Mesendoderm (in vitro differentiated cells): Measurements from ENCODE around the gene ADCY9.

Experiments used
- DNase-seq: peaks from one replicate; pipeline ENCODE4 v3.0.0; 2013
- H2AK5ac ChIP-seq: 2 replicates; pipeline ENCODE4 v1.6.1; 2013; ENCODE audit warnings: low read length, inconsistent platforms
- H2BK120ac ChIP-seq: 2 replicates; pipeline ENCODE4 v1.6.1; 2013; ENCODE audit warnings: low read depth, mild to moderate bottlenecking, low read length, moderate library complexity, mixed read lengths
- H2BK15ac ChIP-seq: replicated peaks from 2 replicates; pipeline ENCODE4 v1.6.1; 2013; ENCODE audit warnings: low read depth, mild to moderate bottlenecking, moderate library complexity
- H2BK5ac ChIP-seq: 2 replicates; pipeline ENCODE4 v1.6.1; 2013; ENCODE audit warnings: low read length, inconsistent platforms
- H3K18ac ChIP-seq: 2 replicates; pipeline ENCODE4 v1.6.1; 2013; ENCODE audit warnings: mild to moderate bottlenecking, low read length, mixed read lengths
- H3K23ac ChIP-seq: one replicate; pipeline ENCODE4 v1.6.1; 2013; ENCODE audit warnings: low read length
- H3K27ac ChIP-seq: 2 replicates; pipeline ENCODE4 v1.5.1; 2013; ENCODE audit warnings: low read depth, mild to moderate bottlenecking, inconsistent platforms, low read length, moderate library complexity
- H3K27me3 ChIP-seq: 2 replicates; pipeline ENCODE4 v1.6.1; 2013; ENCODE audit warnings: low read length, control low read depth, mild to moderate bottlenecking, inconsistent platforms; ENCODE audit not compliant: insufficient read depth, poor library complexity
- H3K36me3 ChIP-seq: 2 replicates; pipeline ENCODE4 v1.6.1; 2013; ENCODE audit warnings: low read length, inconsistent platforms; ENCODE audit not compliant: control insufficient read depth, insufficient read depth
- H3K4ac ChIP-seq: one replicate; pipeline ENCODE4 v1.6.1; 2013; ENCODE audit warnings: low read depth, mild to moderate bottlenecking, low read length, moderate library complexity
- H3K4me1 ChIP-seq: 2 replicates; pipeline ENCODE4 v1.6.1; 2013; ENCODE audit warnings: low read depth, low read length, inconsistent platforms; ENCODE audit not compliant: control insufficient read depth
- H3K4me2 ChIP-seq: 2 replicates; pipeline ENCODE4 v1.6.1; 2013; ENCODE audit warnings: low read length
- H3K4me3 ChIP-seq: 2 replicates; pipeline ENCODE4 v1.5.1; 2013; ENCODE audit warnings: mild to moderate bottlenecking, low read length
- H3K56ac ChIP-seq: one replicate; pipeline ENCODE4 v1.6.1; 2013; ENCODE audit warnings: low read length
- H3K79me1 ChIP-seq: 2 replicates; pipeline ENCODE4 v1.6.1; 2013; ENCODE audit warnings: low read length, inconsistent platforms
- H3K79me2 ChIP-seq: 2 replicates; pipeline ENCODE4 v1.6.1; 2013; ENCODE audit warnings: mild to moderate bottlenecking, low read length; ENCODE audit not compliant: control insufficient read depth, insufficient read depth
- H3K9ac ChIP-seq: 2 replicates; pipeline ENCODE4 v1.6.1; 2013; ENCODE audit warnings: low read length, inconsistent platforms
- H4K5ac ChIP-seq: one replicate; pipeline ENCODE4 v1.6.1; 2013; ENCODE audit warnings: low read length
- H4K8ac ChIP-seq: one replicate; pipeline ENCODE4 v1.6.1; 2013; ENCODE audit warnings: low read depth, mild to moderate bottlenecking, control low read depth, low read length, moderate library complexity
- WGBS: extraction: QIAGEN DNeasy Blood & Tissue Kit; methylation state at CpG from one replicate; pipeline ENCODE4 v1.1.7; 2013; ENCODE audit warnings: low lambda C conversion rate, missing lambda C conversion rate; ENCODE audit not compliant: insufficient coverage; ENCODE audit errors: extremely low coverage; 5-methylcytosine and 5-hydroxymethylcytosine counted together

ADCY9 gene

GRCh38 chr16:4117250-4117578 is 972 bp upstream of the ADCY9 start:
- no peak overlapping the region for H4K5ac ChIP-seq
- H2BK15ac ChIP-seq: no peak overlapping the region
- H3K9ac ChIP-seq: peak overlapping the region; percentile 47
- no peaks in the 10 kb centered on the region for H3K79me2 ChIP-seq
- no peak overlapping the region for H2BK5ac ChIP-seq
- peak overlapping the region; percentile 4 for H3K23ac ChIP-seq
- no peak overlapping the region for H3K4ac ChIP-seq
- no peak overlapping the region for H3K4me2 ChIP-seq
- H3K36me3 ChIP-seq: no peaks in the 10 kb centered on the region
- H3K27me3 ChIP-seq: no peaks in the 10 kb centered on the region
- no peak overlapping the region for H3K27ac ChIP-seq
- H3K56ac ChIP-seq: peak overlapping the region; percentile 57
- DNase-seq: no peak
- no peak overlapping the region for H4K8ac ChIP-seq
- no CpG with 5 or more reads among the region's 12 CpGs for WGBS
- H2AK5ac ChIP-seq: no peak overlapping the region
- no peaks in the 10 kb centered on the region for H3K4me1 ChIP-seq
- no peak overlapping the region for H3K4me3 ChIP-seq
- H2BK120ac ChIP-seq: no peak overlapping the region
- no peak overlapping the region for H3K18ac ChIP-seq
- H3K79me1 ChIP-seq: no peaks in the 10 kb centered on the region

- WGBS: no CpG with 5 or more reads among the region's 71 CpGs
- no peak overlapping the region for H4K5ac ChIP-seq
- no peak overlapping the region for H2AK5ac ChIP-seq
- peak overlapping the region; percentile 16 for H3K18ac ChIP-seq
- peak overlapping the region; percentile 77 for H3K4me2 ChIP-seq
- no peaks in the 10 kb centered on the region for H3K79me2 ChIP-seq
- no peak overlapping the region for H2BK15ac ChIP-seq
- no peaks in the 10 kb centered on the region for H3K27me3 ChIP-seq
- no peak overlapping the region for H3K4me3 ChIP-seq
- no peak overlapping the region for H2BK120ac ChIP-seq
- no peak overlapping the region for H2BK5ac ChIP-seq
- H3K23ac ChIP-seq: no peak overlapping the region
- H3K4me1 ChIP-seq: no peaks in the 10 kb centered on the region
- H3K79me1 ChIP-seq: no peaks in the 10 kb centered on the region
- no peak for DNase-seq
- no peaks in the 10 kb centered on the region for H3K36me3 ChIP-seq
- no peak overlapping the region for H4K8ac ChIP-seq
- peak overlapping the region; percentile 66 for H3K9ac ChIP-seq
- no peak overlapping the region for H3K4ac ChIP-seq
- peak overlapping the region; percentile 70 for H3K56ac ChIP-seq
- H3K27ac ChIP-seq: no peak overlapping the region
These were observed 308 bp downstream of the ADCY9 start for GRCh38 chr16:4115949-4116318.

- Histone ChIP-seq H2AK5ac (no peak overlapping the region), H2BK5ac (no peak overlapping the region), H3K36me3 (no peaks in the 10 kb centered on the region), H3K4me3 (peak overlapping the region; percentile 29), H3K27me3 (no peaks in the 10 kb centered on the region), H3K23ac (no peak overlapping the region), H3K18ac (no peak overlapping the region), H4K8ac (no peak overlapping the region), H2BK15ac (no peak overlapping the region), H4K5ac (no peak overlapping the region), H3K9ac (peak overlapping the region; percentile 66), H3K4me2 (peak overlapping the region; percentile 77), H3K4ac (no peak overlapping the region), H3K4me1 (no peaks in the 10 kb centered on the region), H2BK120ac (no peak overlapping the region), H3K79me2 (no peaks in the 10 kb centered on the region), H3K79me1 (no peaks in the 10 kb centered on the region), H3K27ac (no peak overlapping the region), H3K56ac (peak overlapping the region; percentile 70)
- peak; percentile 66 for DNase-seq
- no CpG with 5 or more reads among the region's 75 CpGs for WGBS
These were observed 863 bp downstream of the ADCY9 start for GRCh38 chr16:4115209-4115948.

- no CpG with 5 or more reads among the region's 47 CpGs for WGBS
- H3K79me1 ChIP-seq: no peaks in the 10 kb centered on the region
- no peaks in the 10 kb centered on the region for H3K36me3 ChIP-seq
- H3K23ac ChIP-seq: no peak overlapping the region
- H3K56ac ChIP-seq: peak overlapping the region; percentile 70
- no peak overlapping the region for H2BK5ac ChIP-seq
- H3K27me3 ChIP-seq: no peaks in the 10 kb centered on the region
- H3K27ac ChIP-seq: no peak overlapping the region
- no peak overlapping the region for H2BK15ac ChIP-seq
- no peaks in the 10 kb centered on the region for H3K79me2 ChIP-seq
- no peak overlapping the region for H4K5ac ChIP-seq
- no peak overlapping the region for H4K8ac ChIP-seq
- no peak overlapping the region for H3K18ac ChIP-seq
- H2BK120ac ChIP-seq: no peak overlapping the region
- no peak overlapping the region for H3K4me2 ChIP-seq
- H2AK5ac ChIP-seq: no peak overlapping the region
- no peak overlapping the region for H3K4ac ChIP-seq
- H3K4me1 ChIP-seq: peaks cover 2% of the 10 kb centered on the region
- H3K9ac ChIP-seq: no peak overlapping the region
- H3K4me3 ChIP-seq: no peak overlapping the region
- DNase-seq: no peak
These were observed 1.7 kb downstream of the ADCY9 start for GRCh38 chr16:4114257-4115208.

- Histone ChIP-seq H3K4ac (no peak overlapping the region), H3K79me1 (no peaks in the 10 kb centered on the region), H4K8ac (no peak overlapping the region), H2AK5ac (no peak overlapping the region), H2BK15ac (no peak overlapping the region), H3K36me3 (no peaks in the 10 kb centered on the region), H3K23ac (no peak overlapping the region), H3K4me1 (peaks cover 5% of the 10 kb centered on the region), H3K4me3 (no peak overlapping the region), H2BK120ac (no peak overlapping the region), H2BK5ac (no peak overlapping the region), H3K4me2 (no peak overlapping the region), H4K5ac (no peak overlapping the region), H3K27ac (no peak overlapping the region), H3K27me3 (no peaks in the 10 kb centered on the region), H3K79me2 (no peaks in the 10 kb centered on the region), H3K9ac (no peak overlapping the region), H3K18ac (no peak overlapping the region), H3K56ac (no peak overlapping the region)
- WGBS: no CpG with 5 or more reads among the region's 34 CpGs
- DNase-seq: no peak
These were observed 2.6 kb downstream of the ADCY9 start for GRCh38 chr16:4113358-4114256.
